ENCODE data around the gene GPRC5D.

GPRC5D gene

DNA sequence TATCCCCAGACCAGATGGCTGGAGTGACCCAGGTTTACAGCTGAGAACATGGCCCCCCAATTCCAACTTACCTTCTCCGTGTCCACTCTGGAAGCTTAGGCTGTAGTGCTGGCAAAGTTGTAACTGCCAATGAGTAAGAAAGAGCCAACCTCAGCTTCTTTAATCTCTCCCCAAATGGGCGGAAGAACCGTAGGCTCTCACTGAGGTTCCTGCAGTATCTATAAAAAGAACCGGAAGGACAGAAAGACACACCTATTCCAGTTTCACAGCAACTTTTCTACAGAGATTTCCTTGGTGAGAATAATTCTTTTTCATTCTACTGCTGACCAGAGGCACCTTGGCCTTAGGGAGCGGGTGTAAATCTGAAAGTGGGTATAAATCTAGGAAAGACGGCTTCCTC lies at the start of gene GPRC5D:
Gene GPRC5D (minus strand): TSS at position 135 of the 400 bp plus-strand sequence. CDS start 1,786 bp downstream, outside the sequence.
- DNase-seq, result no peak

- DNase-seq, result no peak
These were observed 49.7 kb upstream of the GPRC5D start for GRCh38 chr12:13001775-13002040.

DNA sequence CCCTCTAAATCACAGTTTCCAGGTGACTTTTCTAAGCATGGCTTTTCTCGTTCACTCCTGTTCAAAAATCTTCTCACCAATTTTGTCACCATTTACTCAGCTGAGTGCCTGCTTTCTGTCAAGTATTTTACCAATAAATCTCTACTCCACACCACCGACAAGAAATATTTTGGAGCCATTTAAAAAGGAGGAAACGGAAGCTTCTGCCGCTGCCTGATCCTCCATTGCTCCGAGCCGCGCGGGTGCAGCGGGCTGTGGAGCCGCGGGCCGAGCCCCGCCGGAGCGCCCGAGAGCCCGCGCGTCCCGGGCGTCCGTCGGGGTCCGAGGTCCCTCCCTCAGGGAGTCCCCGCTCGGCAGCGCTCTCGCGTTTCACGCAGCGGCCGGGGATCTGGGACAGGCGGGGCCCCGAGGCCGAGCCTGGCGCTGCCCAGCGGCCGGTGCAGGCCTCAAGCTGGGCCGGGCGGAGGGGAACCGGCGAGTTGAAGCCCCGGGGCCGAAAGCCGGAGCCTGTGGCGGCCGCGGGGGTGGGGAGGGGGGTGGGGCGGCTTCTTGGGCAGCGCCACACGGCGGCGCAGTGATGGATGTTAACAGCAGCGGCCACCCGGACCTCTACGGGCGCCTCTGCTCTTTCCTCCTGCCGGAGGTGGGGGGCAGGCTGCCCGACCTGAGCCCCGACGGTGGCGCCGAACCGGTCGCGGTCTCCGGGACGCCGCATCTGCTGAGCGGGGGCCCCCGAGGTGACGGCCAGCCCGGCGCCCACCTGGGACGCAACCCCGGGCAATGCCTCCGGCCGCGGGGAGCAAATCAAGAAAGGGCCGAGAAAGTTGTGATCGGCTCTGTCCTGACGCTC lies 49.2 kb upstream of the GPRC5D start:
- peak; percentile 41 for DNase-seq

DNA sequence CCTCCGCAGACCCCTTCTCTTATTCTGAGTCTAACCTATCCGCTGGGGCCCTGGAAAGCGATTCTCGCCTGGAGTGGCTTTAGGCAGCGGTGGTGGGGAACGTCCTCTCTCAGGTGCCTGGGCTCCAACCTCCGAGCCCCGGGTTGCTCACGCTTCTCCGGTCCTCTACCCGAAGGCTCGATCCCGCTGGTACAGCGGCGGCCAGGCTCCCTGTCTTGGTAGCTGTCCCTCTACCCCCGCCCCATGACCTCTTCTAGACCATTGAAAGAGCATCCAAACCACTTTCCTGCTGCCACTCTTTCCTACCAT lies 48.6 kb upstream of the GPRC5D start:
- DNase-seq, result no peak

- DNase-seq, result peak; percentile 71
These were observed 48.1 kb upstream of the GPRC5D start, which contains the start of gene HEBP1 for GRCh38 chr12:12999959-13000615. Gene HEBP1 (minus strand): TSS chr12:13000265. CDS start chr12:13000114, 151 bp downstream.

DNA sequence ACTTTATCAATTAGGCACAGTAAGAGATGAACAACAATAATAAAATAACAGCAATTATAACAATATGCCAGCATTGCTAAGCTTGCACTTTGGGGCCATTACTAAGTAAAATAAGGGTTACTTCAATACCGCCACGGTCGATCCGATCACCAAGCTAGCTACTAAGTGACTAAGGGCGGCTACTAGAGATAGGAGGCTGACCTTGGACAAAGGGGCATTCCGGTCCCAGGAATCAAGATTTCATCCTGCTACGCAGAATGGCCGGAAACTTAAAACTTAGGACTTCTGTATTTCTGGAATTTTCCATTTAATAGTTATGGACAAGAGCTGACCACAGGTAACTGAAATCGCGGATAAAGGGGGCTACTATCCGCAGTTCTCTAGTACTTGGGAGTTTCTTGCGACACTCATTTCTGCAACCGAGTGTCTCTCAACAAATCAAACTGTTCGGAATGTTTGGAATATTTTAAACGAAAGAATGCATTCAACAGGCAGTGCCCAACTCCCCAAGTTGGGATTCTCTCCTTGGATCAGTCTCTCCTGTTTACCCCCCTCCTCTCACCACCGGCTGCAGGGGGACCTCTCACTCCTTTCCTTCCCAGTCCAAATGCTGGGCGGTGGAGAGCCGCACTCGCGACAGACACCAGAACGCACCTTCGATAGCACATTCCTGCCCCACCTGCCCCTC lies 47.4 kb upstream of the GPRC5D start:
- DNase-seq, result no peak

GRCh38 chr12:12998248-12998647 lies 46.3 kb upstream of the GPRC5D start:
- DNase-seq, result no peak

DNA sequence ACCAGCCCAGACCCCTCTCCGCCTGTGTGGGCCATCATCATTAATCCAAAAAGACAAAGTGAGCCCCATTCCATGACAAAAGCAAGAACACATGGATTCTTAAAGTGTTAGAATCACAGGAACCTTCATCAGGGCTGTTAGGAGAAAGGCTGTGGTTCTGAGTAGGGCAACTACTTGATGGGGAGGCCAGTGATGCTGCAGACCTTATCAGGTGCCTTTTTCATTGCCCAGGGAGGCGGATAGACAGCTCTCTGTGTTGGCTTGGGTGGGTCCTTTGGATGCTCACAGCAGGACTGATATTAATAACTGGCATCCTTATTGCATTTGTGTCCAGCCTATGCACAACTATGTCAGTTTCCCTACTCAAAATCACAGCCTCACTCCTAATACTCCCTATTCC lies 45.8 kb upstream of the GPRC5D start:
- no peak for DNase-seq

DNA sequence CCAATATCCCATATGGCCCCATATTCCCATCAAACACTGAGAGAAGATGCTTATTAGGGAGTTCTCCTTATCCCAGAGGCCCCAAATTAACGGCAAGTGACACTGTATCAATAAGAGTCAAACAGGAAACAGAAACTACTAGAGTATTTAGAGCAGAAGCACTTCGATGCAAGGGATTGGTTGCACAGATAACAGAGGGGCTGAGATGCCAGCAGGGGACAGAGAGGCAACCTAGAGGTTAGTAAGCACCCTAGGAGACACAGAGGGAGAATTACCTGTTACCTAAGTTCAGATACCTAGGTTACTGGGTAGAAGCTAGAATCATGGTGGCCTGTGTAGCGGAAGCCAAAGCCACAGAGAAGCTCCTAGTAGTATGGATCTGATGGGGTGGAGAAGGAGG lies 45.2 kb upstream of the GPRC5D start:
- no peak for DNase-seq

DNA sequence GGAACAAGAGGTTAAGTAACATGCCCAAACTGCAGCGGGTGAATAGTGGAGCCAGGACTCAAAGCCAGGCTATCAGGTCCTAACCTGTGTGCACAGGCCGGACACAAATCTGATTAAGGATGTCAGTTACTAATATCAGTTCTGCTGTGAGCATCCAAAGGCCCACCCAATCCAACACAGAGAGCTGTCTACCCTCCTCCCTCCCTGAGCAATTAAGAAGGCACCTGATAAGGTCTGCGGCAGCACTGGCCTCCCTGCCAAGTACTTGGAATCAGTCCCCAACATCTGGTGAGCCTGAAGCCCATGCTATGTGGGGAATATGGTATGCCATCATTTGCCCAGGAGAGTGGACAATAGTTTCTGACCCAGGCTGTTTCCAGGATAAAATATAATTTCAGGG lies 44.2 kb upstream of the GPRC5D start:
- no peak for DNase-seq

DNA sequence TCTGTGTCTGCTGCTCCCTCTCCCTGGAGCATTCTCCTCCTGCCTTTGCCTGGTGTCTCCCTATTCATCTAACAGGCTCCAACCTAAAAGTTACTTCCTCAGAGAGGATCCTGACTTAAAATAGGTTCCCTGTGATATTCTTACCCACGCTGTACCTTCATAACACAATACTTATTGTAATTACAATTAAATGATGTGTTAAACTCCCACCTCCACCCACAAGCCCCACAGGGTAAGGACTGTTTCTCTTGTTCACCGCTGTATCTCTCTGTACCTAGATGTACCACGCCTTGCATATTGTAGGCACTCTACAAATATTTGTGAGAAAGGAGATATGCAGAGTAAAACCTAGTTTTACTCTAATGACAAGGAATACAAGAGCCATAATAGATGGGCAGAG lies 43.1 kb upstream of the GPRC5D start:
- no peak for DNase-seq

DNA sequence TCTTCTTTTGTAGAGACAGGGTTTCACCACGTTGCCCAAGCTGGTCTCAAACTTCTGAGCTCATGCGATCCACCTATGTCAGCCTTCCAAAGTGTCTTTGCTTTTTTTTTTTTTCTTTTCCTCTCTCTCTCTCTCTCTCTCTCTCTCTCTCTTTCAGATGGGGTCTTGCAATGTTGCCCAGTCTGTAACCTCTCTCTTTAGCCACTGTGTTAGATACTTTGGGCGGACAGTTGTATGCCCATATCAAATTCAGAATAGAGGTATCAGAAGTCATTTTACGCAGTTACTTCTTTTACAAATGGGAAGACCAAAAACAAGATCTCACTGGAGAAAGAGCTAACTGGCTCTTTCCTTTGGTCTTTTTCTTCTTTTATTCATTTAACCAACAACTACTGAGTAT lies 41.4 kb upstream of the GPRC5D start:
- DNase-seq, result no peak

DNA sequence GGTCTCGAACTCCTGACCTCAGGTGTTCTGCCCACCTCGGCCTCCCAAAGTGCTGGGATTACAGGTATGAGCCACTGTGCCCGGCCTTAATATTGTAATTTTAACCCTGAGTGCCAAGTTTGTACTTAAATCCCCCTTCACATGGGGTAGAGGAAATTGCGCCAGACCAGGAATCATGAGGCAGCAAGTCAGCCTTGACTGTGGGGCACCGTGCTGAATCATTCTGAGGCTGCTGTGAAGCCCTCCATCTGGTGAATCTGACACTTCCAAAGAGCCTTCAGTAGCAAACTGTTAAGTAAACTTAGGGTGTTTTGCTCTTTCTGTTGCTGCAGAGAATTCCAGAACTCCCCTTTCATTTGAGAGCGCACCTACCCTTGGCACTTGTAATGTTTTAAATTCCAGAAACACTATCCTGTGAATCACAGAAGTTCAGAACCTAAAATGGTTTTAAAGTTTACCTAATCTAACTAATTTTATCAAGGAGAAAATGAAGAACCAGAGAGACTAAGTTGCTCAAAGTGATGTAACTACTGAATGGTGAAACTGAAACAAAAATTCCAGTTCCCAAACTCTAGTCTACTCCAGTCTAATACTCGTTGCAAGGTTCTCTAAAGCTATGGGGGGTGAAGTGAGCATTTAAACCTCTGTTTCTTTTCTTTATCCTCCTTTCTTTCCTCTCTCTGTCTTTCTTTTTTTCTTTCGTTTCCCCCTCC lies 40.6 kb upstream of the GPRC5D start:
- DNase-seq, result no peak

DNA sequence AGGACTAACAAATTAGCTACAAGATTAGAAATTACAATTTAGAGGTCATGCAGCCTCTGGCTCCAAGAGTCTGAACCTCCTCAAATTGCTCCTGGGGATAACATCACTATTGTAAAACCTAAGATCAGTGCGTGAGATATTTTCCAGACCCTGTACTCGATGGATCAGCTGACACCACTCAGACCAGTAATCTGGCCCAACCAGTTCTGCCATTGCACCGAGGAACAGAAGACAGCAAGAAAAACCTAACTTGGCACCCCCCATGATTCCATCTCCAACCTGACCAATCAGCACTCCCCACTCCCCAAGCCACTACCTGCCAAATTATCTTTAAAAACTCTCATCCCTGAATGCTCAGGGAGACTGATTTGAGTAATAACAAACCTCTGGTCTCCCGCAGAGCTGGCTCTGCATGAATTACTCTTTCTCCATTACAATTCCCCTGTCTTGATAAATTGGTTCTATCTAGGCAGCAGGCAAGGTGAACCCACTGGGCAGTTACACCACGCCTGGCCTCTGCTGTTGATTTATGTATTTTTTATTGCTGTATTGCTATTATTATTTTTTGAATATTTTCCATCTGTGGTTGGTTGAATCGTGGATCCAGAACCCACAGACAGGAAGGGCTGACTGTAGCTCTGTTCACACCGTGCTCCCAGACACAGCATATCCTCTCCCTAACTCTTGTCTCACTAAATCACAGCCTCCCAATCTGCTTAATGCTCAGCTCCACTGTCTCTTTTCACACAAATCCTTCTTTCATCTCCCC lies 38.9 kb upstream of the GPRC5D start:
- no peak for DNase-seq

DNA sequence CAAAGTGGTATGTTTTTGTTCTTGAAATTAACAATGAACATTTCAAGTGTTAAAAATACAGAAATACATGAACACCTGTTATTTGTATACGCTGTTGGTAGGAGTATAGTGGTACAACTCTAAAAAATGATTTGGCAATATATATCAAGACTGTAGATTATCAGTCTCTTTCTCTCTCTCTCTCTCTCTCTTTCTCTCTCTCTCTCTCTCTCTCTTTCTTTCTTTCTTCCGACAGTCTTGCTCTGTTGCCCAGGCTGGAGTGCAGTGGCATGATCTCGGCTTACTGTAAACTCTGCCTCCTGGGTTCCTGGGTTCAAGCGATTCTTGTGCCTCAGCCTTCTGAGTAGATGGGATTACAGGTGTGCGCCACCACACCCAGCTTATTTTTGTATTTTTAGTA lies 35.5 kb upstream of the GPRC5D start:
- no peak for DNase-seq

GRCh38 chr12:12986775-12987331 lies 34.9 kb upstream of the GPRC5D start:
- no peak for DNase-seq

DNA sequence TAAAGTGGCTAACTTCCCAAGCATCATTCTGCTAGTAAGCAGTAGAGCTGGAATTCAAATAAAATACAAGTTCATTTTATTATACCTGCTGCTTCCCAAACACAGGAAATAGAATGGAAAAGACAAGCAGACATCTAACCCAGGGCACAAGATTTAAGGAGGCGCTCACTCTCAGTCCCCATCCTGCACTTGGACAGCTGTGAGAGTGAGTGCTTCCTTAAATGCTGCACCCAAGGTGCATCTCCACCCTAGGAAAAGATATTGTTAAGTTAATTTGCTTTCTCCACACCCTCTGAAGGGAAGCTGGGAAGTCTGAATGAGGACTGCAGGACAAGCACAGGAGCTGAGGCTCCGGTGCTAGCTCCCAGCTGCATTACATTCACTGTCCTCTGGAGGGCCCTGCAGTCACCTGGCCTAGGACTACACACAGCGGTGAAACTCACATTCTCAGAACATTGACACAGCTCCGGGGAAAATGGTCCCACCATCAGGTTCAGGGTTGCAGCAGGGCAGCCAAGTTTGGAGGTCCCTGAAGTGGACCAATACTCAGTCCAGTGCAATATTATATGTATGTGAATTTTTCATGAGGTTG lies 33.9 kb upstream of the GPRC5D start:
- no peak for DNase-seq

DNA sequence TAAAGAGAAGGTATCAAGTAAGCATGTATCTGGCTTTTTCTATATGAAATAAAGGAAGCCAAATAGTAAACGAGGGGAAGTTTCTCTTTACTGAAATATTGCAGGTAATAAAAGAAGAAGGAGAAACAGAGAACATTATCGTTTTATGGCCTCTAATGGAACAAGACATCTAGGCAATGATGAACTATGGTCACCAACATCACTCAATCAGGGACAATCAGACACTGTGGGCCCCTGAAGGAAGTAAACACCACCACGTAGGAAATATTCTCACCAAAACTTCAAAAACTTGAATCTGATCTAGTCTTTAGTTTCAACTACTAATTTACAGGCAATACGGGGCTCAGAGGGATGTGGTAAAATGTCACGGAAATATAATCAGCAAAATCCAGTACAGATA lies 32.2 kb upstream of the GPRC5D start:
- DNase-seq, result no peak

GRCh38 chr12:12983420-12984035 lies 31.6 kb upstream of the GPRC5D start:
- DNase-seq, result no peak

- no peak for DNase-seq
These were observed 30.4 kb upstream of the GPRC5D start for GRCh38 chr12:12982331-12982730.

- DNase-seq, result no peak
These were observed 27.8 kb upstream of the GPRC5D start for GRCh38 chr12:12979731-12980259.
